Smooth muscle cell (in vitro differentiated cells): ENCODE measurements around the gene RPS21. TPM values are rescaled to one million over a fixed set of nuclear protein-coding genes. Genes with fewer than 3 reads are reported as not detected.
A peak's percentile ranks its signal among the peaks of the same experiment; 100 is the strongest.

ENCODE experiments used
- DNase-seq: peaks from one replicate; lab custom pipeline; 2025; ENCODE audit not compliant: unreplicated experiment; lab: John Stamatoyannopoulos, UW
- H2AFZ ChIP-seq: fragments of 200-600 bp; sonication (generic); 2 replicates; pipeline ENCODE4 v1.6.0; 2016; ENCODE audit warnings: antibody characterized with exemption, low read depth, mild to moderate bottlenecking
- H3F3A ChIP-seq: fragments of 200-600 bp; sonication (generic); 2 replicates; pipeline ENCODE4 v1.6.0; 2017; ENCODE audit warnings: antibody characterized with exemption, low read depth
- H3K27ac ChIP-seq: fragments of 200-600 bp; sonication (generic); 2 replicates; pipeline ENCODE4 v1.5.1; 2016; ENCODE audit warnings: low read depth, mild to moderate bottlenecking
- H3K27me3 ChIP-seq: fragments of 200-600 bp; sonication (generic); 2 replicates; pipeline ENCODE4 v1.6.1; 2016; ENCODE audit warnings: low read depth, mild to moderate bottlenecking
- H3K36me3 ChIP-seq: fragments of 200-600 bp; sonication (generic); 2 replicates; pipeline ENCODE4 v1.5.1; 2016; ENCODE audit warnings: low read depth
- H3K4me1 ChIP-seq: fragments of 200-600 bp; sonication (generic); 2 replicates; pipeline ENCODE4 v1.5.1; 2016; ENCODE audit warnings: low read depth
- H3K4me2 ChIP-seq: fragments of 200-600 bp; sonication (generic); 2 replicates; pipeline ENCODE4 v1.6.0; 2016; ENCODE audit warnings: mild to moderate bottlenecking
- H3K4me3 ChIP-seq: fragments of 200-600 bp; sonication (generic); 2 replicates; pipeline ENCODE4 v1.5.1; 2016; ENCODE audit warnings: mild to moderate bottlenecking
- H3K79me2 ChIP-seq: fragments of 200-600 bp; sonication (generic); 2 replicates; pipeline ENCODE4 v1.6.0; 2016; ENCODE audit warnings: low read depth, mild to moderate bottlenecking
- H3K9ac ChIP-seq: fragments of 200-600 bp; sonication (generic); 2 replicates; pipeline ENCODE4 v1.6.0; 2016; ENCODE audit warnings: low read depth
- H3K9me3 ChIP-seq: fragments of 200-600 bp; sonication (generic); replicated peaks from 2 replicates; pipeline ENCODE4 v1.5.1; 2016; ENCODE audit warnings: low read depth
- H4K20me1 ChIP-seq: fragments of 200-600 bp; sonication (generic); 2 replicates; pipeline ENCODE4 v1.6.0; 2016; ENCODE audit warnings: low read depth
- CTCF ChIP-seq: fragments of 200-600 bp; sonication (generic); IDR thresholded peaks from 2 replicates; pipeline ENCODE4 v1.5.1; 2017; ENCODE audit warnings: borderline replicate concordance, mild to moderate bottlenecking, antibody characterized with exemption; ENCODE audit not compliant: insufficient read depth, poor library complexity, severe bottlenecking
- WGBS: methylation state at CpG from one replicate; pipeline ENCODE4 v1.1.7; 2016; ENCODE audit warnings: low lambda C conversion rate; 5-methylcytosine and 5-hydroxymethylcytosine counted together
- polyA plus RNA-seq: library from polyadenylated mRNA; unstranded; fragments of >200 nt; fragmentation: Nextera tagmentation; extraction: Ambion mirVana; gene quantifications from 2 replicates; pipeline ENCODE4 v1.2.1, GENCODE V29; 2016
- total RNA-seq: library from RNA; depleted of rRNA; stranded (reverse); fragments of >200 nt; gene quantifications from 2 replicates; pipeline ENCODE4 v1.2.3, GENCODE V29; 2014

RPS21 gene
- total and polyA plus RNA-seq, 2 experiments from 2014 or later: 438 to 4,082 TPM

- H3K9ac ChIP-seq: no peak overlapping the region
Observed at GRCh38 chr20:62405108-62405980, 18.4 kb downstream of the RPS21 start.

GRCh38 chr20:62405981-62406513 lies 19.1 kb downstream of the RPS21 start:
- Histone ChIP-seq H3K36me3 (no peaks in the 10 kb centered on the region), H3K4me1 (peaks cover 11% of the 10 kb centered on the region), H3K27ac (no peak overlapping the region), H4K20me1 (peaks cover 6% of the 10 kb centered on the region), H3K4me2 (peak overlapping the region; percentile 93), H3K79me2 (peaks cover 11% of the 10 kb centered on the region), H3K9me3 (no peaks in the 10 kb centered on the region), H3K27me3 (no peaks in the 10 kb centered on the region), H3K4me3 (peak overlapping the region; percentile 57), H3F3A (no peaks in the 10 kb centered on the region), H3K9ac (peak overlapping the region; percentile 81), H2AFZ (no peak overlapping the region)
- no peak for TF ChIP-seq CTCF
- WGBS: 81% methylated on average over 7 of the region's 10 CpGs
- no peak for DNase-seq

More at GRCh38 chr20:62405108-62405980, 18.4 kb downstream of the RPS21 start:
- peak; percentile 32 for TF ChIP-seq CTCF
- no peak overlapping the region for H2AFZ ChIP-seq
- H3K9me3 ChIP-seq: no peaks in the 10 kb centered on the region
- H3K27ac ChIP-seq: no peak overlapping the region
- peak overlapping the region; percentile 93 for H3K4me2 ChIP-seq
- H3F3A ChIP-seq: no peaks in the 10 kb centered on the region
- H3K4me1 ChIP-seq: peaks cover 11% of the 10 kb centered on the region
- no peaks in the 10 kb centered on the region for H3K36me3 ChIP-seq
- H4K20me1 ChIP-seq: peaks cover 6% of the 10 kb centered on the region
- H3K27me3 ChIP-seq: no peaks in the 10 kb centered on the region
- 83% methylated on average over 23 of the region's 23 CpGs for WGBS
- H3K79me2 ChIP-seq: peaks cover 11% of the 10 kb centered on the region
- no peak overlapping the region for H3K4me3 ChIP-seq
- no peak for DNase-seq

GRCh38 chr20:62406635-62407176 lies 19.8 kb downstream of the RPS21 start:
- H3K9me3 ChIP-seq: no peaks in the 10 kb centered on the region
- peak overlapping the region; percentile 81 for H3K9ac ChIP-seq
- H2AFZ ChIP-seq: no peak overlapping the region

More at GRCh38 chr20:62406635-62407176, 19.8 kb downstream of the RPS21 start:
- H3K36me3 ChIP-seq: no peaks in the 10 kb centered on the region
- H3K4me2 ChIP-seq: peak overlapping the region; percentile 93
- no peaks in the 10 kb centered on the region for H3K27me3 ChIP-seq
- H3K4me1 ChIP-seq: peaks cover 11% of the 10 kb centered on the region
- H3K27ac ChIP-seq: no peak overlapping the region
- peak overlapping the region; percentile 57 for H3K4me3 ChIP-seq
- 3% methylated on average over 17 of the region's 42 CpGs for WGBS
- no peaks in the 10 kb centered on the region for H3F3A ChIP-seq
- TF ChIP-seq CTCF: no peak
- H4K20me1 ChIP-seq: peaks cover 6% of the 10 kb centered on the region
- H3K79me2 ChIP-seq: peaks cover 11% of the 10 kb centered on the region
- DNase-seq: no peak
